OCI-LY7 (cell line): ENCODE measurements around the gene SHROOM3. TPM values are rescaled to one million over a fixed set of nuclear protein-coding genes. Genes with fewer than 3 reads are reported as not detected.

ENCODE experiments used
- BruUV-seq: library from RNA; stranded (reverse); fragments of 400-500 nt; replicated peaks from 2 replicates; lab custom pipeline; 2021; lab: Mats Ljungman, UMichigan
- CTCF ChIA-PET: fragments of 300-600 bp; sonication (Branson Sonifier 250); formaldehyde crosslinking; loops from one replicate; lab custom pipeline; 2022; ENCODE audit warnings: antibody characterized with exemption; ENCODE audit not compliant: unreplicated experiment; lab: Charles Lee
- POLR2A ChIA-PET: fragments of 300-600 bp; sonication (Branson Sonifier 250); formaldehyde crosslinking; loops from one replicate; lab custom pipeline; 2022; ENCODE audit warnings: antibody characterized with exemption; lab: Charles Lee
- DNase-seq: peaks from one replicate; pipeline ENCODE4 v3.0.0-alpha.2; 2015; ENCODE audit warnings: low spot score
- H2AFZ ChIP-seq: fragments of 200-600 bp; sonication (generic), shearing (Covaris generic); 2 replicates; pipeline ENCODE4 v1.6.1; 2014; ENCODE audit warnings: mild to moderate bottlenecking, antibody characterized with exemption, low read length, moderate library complexity
- H3K27ac ChIP-seq: fragments of 200-600 bp; sonication (generic); 2 replicates; pipeline ENCODE4 v1.5.1; 2014; ENCODE audit warnings: mixed run types, low read depth, mild to moderate bottlenecking, moderate library complexity, low read length, inconsistent platforms; ENCODE audit not compliant: poor library complexity, severe bottlenecking
- H3K36me3 ChIP-seq: fragments of 200-600 bp; sonication (generic); 2 replicates; pipeline ENCODE4 v1.6.1; 2014; ENCODE audit warnings: mild to moderate bottlenecking, antibody characterized with exemption, low read length, moderate library complexity, mixed read lengths; ENCODE audit not compliant: insufficient read depth
- H3K4me1 ChIP-seq: fragments of 200-600 bp; sonication (generic); 2 replicates; pipeline ENCODE4 v1.5.1; 2014; ENCODE audit warnings: mild to moderate bottlenecking, low read length; ENCODE audit not compliant: insufficient read depth, poor library complexity, severe bottlenecking
- H3K4me2 ChIP-seq: fragments of 200-600 bp; sonication (generic); 2 replicates; pipeline ENCODE4 v1.6.1; 2014; ENCODE audit warnings: mild to moderate bottlenecking, low read length
- H3K4me3 ChIP-seq: fragments of 200-600 bp; sonication (generic); 2 replicates; pipeline ENCODE4 v1.5.1; 2014; ENCODE audit warnings: mild to moderate bottlenecking, low read depth, low read length; ENCODE audit not compliant: poor library complexity, severe bottlenecking
- H3K79me2 ChIP-seq: fragments of 200-600 bp; sonication (generic); 2 replicates; pipeline ENCODE4 v1.6.1; 2016; ENCODE audit warnings: low read depth, mild to moderate bottlenecking, low read length, moderate library complexity, mixed read lengths; ENCODE audit not compliant: insufficient read depth
- H3K9me2 ChIP-seq: fragments of 200-600 bp; sonication (generic); 2 replicates; pipeline ENCODE4 v1.6.1; 2016; ENCODE audit warnings: mild to moderate bottlenecking, low read length, mixed read lengths; ENCODE audit not compliant: insufficient read depth
- H3K9me3 ChIP-seq: fragments of 200-600 bp; sonication (generic); 2 replicates; pipeline ENCODE4 v1.6.1; 2014; ENCODE audit warnings: mild to moderate bottlenecking, mixed run types, low read length, mixed read lengths
- H4K20me1 ChIP-seq: fragments of 200-600 bp; sonication (generic); 2 replicates; pipeline ENCODE4 v1.6.1; 2014; ENCODE audit warnings: mild to moderate bottlenecking, antibody characterized with exemption, low read length, moderate library complexity, mixed read lengths; ENCODE audit not compliant: insufficient read depth
- EZH2phosphoT487 ChIP-seq: fragments of 200-600 bp; sonication (generic); IDR thresholded peaks from 2 replicates; pipeline ENCODE4 v1.6.1; 2018; ENCODE audit warnings: low read depth, borderline replicate concordance, mild to moderate bottlenecking, mixed run types, antibody characterized with exemption, low read length, moderate library complexity, mixed read lengths
- intact Hi-C: fragments of 100-400 bp; cut with micrococcal nuclease; formaldehyde crosslinking; loops from one replicate; pipeline ENCODE4 v1.10.0; 2022; ENCODE audit not compliant: unreplicated experiment
- total RNA-seq, 2 experiments: library from RNA; depleted of rRNA in 1 of 2; stranded (reverse); fragments of >200 nt in 1 of 2; shearing (Covaris generic) in 1 of 2; gene quantifications; 2 replicates each; pipeline ENCODE4 v1.2.3, GENCODE V29; 2014 to 2022
- TF ChIP-seq, protein P1 (sequence below): fragments of 200-600 bp; sonication (generic); conservative IDR thresholded peaks from 2 replicates; pipeline ENCODE4 v1.5.1; 2014; ENCODE audit warnings: mild to moderate bottlenecking, antibody characterized with exemption, low read length, moderate library complexity, mixed read lengths

The SHROOM3 gene
- total RNA-seq, 2 experiments from 2014 or later = not detected

- Histone ChIP-seq H3K36me3 (no peaks in the 10 kb centered on the region), H3K79me2 (no peaks in the 10 kb centered on the region), H3K27ac (no peak overlapping the region), H4K20me1 (no peaks in the 10 kb centered on the region), H3K9me3 (no peaks in the 10 kb centered on the region), H3K9me2 (no peaks in the 10 kb centered on the region), H3K4me2 (no peak overlapping the region), H3K4me3 (no peak overlapping the region), H2AFZ (no peak overlapping the region), H3K4me1 (no peaks in the 10 kb centered on the region)
- POLR2A ChIA-PET = interaction anchor here (1.3 kb wide), 1 partner anchor 356 kb away, joined by 3 read pairs; no protein-coding TSS in a partner anchor
- intact Hi-C loops = loop anchor here (1.0 to 2.0 kb wide), 2 partner anchors 74 to 325 kb away; no protein-coding TSS in a partner anchor
- peak; percentile 32 for DNase-seq
- BruUV-seq = no TSS peak
- TF ChIP-seq, protein P1, sequence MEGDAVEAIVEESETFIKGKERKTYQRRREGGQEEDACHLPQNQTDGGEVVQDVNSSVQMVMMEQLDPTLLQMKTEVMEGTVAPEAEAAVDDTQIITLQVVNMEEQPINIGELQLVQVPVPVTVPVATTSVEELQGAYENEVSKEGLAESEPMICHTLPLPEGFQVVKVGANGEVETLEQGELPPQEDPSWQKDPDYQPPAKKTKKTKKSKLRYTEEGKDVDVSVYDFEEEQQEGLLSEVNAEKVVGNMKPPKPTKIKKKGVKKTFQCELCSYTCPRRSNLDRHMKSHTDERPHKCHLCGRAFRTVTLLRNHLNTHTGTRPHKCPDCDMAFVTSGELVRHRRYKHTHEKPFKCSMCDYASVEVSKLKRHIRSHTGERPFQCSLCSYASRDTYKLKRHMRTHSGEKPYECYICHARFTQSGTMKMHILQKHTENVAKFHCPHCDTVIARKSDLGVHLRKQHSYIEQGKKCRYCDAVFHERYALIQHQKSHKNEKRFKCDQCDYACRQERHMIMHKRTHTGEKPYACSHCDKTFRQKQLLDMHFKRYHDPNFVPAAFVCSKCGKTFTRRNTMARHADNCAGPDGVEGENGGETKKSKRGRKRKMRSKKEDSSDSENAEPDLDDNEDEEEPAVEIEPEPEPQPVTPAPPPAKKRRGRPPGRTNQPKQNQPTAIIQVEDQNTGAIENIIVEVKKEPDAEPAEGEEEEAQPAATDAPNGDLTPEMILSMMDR = peak; percentile 84
- no peak for TF ChIP-seq EZH2phosphoT487
- CTCF ChIA-PET = interaction anchor here (1.1 kb wide), 1 partner anchor 325 kb away, joined by 3 read pairs; no protein-coding TSS in a partner anchor
Observed at GRCh38 chr4:76504613-76505465, 69.8 kb downstream of the SHROOM3 start.

DNA sequence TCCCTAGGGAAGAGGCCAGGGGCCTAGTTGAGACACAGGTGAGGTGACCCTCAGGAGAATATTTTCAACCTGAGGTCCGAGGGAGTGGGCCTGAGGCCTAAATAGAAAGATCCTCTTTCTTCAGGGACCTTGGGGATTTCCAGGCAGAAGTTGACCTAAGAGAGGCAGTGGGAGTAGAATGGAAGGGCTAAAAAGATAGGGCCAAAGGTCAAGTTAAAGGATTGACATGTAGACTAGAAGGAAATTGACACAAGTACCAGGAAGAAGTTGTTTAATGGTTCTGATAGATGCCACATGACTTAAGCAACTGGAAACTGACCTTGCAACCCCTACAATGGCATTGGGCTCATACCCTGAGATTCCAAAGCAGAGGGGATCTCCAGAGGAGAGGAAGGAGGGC, 76.9 kb downstream of the SHROOM3 start:
- no peak overlapping the region for H3K4me2 ChIP-seq
- TF ChIP-seq EZH2phosphoT487 = no peak
- TF ChIP-seq, protein P1 = no peak
- H3K79me2 ChIP-seq = no peaks in the 10 kb centered on the region
- intact Hi-C loops = loop anchor here (5.0 kb wide), 1 partner anchor 245 kb away; no protein-coding TSS in a partner anchor
- H2AFZ ChIP-seq = no peak overlapping the region
- H3K4me1 ChIP-seq = no peaks in the 10 kb centered on the region
- ChIA-PET POLR2A (no interaction called here), CTCF (no interaction called here)
- no peak for DNase-seq
- no peak overlapping the region for H3K4me3 ChIP-seq
- no peak overlapping the region for H3K27ac ChIP-seq
- no peaks in the 10 kb centered on the region for H3K9me2 ChIP-seq
- H3K36me3 ChIP-seq = no peaks in the 10 kb centered on the region
- H4K20me1 ChIP-seq = no peaks in the 10 kb centered on the region
- H3K9me3 ChIP-seq = no peaks in the 10 kb centered on the region
- no TSS peak for BruUV-seq
